GM19397 (cell line): Measurements from ENCODE around the gene PACS1.
A peak's percentile ranks its signal among the peaks of the same experiment; 100 is the strongest.
"Not testable (repeated sequence)": the region's sequence is repeated elsewhere in the genome, so short reads cannot be mapped to it uniquely, and the experiment has no call there.

Experiments used
- ATAC-seq: cut with Tn5 transposase; IDR thresholded peaks from one replicate; pipeline ENCODE4 v1.9.1; 2021; ENCODE audit warnings: mild to moderate bottlenecking, moderate library complexity; ENCODE audit not compliant: unreplicated experiment

Gene PACS1

GRCh38 chr11:66069715-66070603 lies at the start of gene PACS1:
PACS1 (plus strand) TSS chr11:66070272; CDS start chr11:66070487, 215 bp downstream.
- peak; percentile 60 for ATAC-seq

GRCh38 chr11:66020618-66021357 lies 49.3 kb upstream of the PACS1 start:
- ATAC-seq: no peak

DNA sequence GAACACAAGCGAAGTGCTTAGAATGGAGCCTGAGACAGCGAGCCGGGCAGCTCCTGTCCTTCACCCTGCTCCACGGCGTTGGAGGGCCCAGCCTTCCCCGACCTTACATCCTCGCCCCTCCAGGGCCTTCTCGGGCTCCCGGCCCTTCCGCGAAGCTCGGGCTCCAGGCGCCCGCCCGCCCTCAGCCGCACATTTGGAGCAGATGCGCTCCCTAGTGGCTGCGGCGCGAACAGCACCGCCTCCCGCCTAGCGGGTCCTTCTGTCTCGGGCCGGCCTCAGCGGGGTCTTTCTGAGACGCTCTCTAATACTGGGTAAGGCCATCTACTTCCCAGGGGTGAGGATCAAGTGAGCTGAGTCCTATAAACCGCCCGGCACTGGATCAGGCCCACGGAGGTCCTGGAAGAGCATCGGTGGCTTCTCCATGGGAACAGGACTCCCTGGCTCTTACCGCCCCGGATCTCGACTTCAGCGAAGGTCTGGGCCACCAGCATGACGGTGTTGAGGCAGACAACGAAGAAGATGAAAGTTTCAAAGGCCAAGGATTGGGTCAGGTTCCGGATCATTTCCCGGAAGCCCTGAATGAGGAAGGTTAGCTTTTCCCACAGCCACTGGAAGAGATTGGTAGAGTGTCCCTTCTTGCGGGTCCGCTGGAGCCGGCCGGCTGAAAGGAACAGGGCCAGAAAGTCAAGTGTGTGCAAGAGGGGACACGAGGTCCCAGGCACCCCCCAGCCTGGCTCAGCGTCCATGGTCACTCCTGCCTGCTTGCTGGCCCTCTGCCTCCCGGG lies 47.5 kb upstream of the PACS1 start:
- no peak for ATAC-seq

- ATAC-seq: not testable (repeated sequence)
Measured at GRCh38 chr11:66023186-66023440, 47.0 kb upstream of the PACS1 start.

DNA sequence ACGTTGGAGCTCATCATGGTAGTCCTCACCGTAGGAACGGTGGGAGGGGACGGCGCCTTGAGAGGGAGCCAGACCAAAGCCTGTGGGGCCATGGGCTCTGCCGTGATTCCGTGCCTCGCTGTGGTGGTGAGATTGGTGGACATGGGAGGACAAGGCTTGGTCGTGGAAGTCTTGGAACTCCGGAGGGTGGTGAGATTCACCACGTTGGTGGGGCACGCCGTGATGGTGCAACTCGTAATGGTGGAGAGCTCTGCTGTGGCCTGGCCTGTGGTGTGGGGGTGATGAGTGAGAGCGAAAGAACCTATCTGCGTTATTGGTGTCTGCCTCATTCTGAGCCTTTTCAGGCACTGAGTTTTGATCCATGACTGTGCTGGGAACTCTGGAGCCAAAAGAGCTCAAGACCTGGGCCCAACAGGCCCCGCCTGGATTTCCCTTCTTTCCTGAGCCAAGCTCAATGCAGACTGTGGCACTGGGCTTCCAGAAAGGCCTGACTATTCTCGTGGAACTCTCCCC lies 44.0 kb upstream of the PACS1 start, which contains the start of gene CATSPER1:
Gene CATSPER1, minus strand, starts transcription at position 463 of the 513 bp plus-strand sequence. Its CDS starts 100 bp downstream, at position 363.
- no peak for ATAC-seq

DNA sequence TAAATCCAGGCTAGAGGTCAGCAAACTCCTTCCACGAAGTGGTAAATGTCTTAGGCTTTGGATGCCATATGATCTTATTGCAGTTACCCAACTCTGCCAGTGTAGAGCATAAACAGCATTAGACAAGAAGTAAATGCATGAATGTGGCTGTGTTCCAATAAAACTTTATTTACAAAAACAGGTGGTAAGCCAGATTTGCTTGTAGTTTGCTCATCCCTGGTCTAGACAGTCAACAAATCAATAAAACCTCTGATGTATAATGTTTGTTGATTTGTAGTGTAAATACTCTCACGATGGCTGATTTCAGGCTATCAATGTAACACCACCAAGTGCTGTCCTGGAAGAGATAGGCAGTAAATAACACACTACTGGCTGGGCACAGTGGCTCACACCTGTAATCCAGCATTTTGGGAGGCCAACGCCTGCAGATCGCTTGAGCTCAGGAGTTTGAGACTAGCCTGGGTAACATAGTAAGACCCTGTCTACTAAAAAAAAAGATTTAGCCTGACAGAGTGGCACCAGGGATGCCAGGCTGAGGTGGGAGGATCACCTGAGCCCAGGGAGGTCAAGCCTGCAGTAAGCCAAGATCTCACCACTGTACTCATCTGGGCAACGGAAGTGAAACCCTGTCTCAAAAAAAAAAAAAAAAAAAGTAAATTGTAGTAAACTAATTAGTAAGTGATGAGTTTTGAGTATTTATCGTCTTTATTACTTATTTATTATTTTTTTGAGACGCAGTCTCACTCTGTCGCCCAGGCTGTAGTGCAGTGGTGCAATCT lies 36.9 kb upstream of the PACS1 start:
- ATAC-seq: no peak

DNA sequence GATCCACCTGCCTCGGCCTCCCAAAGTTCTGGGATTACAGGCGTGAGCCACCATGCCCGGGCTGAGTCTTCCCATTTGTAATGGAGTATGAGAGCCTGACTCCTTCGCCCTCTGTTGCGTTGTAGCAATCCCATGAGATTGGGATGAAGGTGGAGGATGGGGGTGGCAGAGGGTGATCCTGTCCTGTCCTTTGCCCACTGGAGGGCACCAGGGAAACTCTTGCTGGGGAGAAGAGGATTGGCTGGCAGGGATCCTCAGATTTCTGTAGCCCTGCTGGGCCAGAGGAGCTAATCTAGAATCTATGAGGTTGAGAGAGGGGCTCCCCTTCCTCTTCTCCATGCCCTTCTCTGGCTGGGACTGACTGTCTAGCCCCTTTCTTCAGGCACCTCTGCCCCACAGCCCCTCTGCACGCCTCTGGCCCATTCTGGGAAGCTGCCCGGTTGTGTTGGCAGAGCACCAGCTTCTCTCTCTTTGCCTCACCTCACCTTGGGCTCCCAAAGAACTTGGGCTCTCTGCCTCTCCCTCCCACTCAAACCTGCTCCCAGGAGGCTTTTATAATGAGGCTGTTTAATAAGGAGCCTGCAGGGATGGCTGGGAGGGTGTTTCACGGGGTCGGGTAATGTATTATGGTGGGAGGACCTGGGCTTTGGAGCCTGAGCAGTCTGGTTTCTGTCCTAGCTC lies 34.3 kb upstream of the PACS1 start:
- no peak for ATAC-seq

GRCh38 chr11:66036334-66036710 lies 33.8 kb upstream of the PACS1 start:
- no peak for ATAC-seq

- ATAC-seq: no peak
Measured at GRCh38 chr11:66037327-66037726, 32.7 kb upstream of the PACS1 start.

GRCh38 chr11:66039765-66040164 lies 30.3 kb upstream of the PACS1 start:
- no peak for ATAC-seq

- no peak for ATAC-seq
Measured at GRCh38 chr11:66042227-66042995, 27.7 kb upstream of the PACS1 start.

DNA sequence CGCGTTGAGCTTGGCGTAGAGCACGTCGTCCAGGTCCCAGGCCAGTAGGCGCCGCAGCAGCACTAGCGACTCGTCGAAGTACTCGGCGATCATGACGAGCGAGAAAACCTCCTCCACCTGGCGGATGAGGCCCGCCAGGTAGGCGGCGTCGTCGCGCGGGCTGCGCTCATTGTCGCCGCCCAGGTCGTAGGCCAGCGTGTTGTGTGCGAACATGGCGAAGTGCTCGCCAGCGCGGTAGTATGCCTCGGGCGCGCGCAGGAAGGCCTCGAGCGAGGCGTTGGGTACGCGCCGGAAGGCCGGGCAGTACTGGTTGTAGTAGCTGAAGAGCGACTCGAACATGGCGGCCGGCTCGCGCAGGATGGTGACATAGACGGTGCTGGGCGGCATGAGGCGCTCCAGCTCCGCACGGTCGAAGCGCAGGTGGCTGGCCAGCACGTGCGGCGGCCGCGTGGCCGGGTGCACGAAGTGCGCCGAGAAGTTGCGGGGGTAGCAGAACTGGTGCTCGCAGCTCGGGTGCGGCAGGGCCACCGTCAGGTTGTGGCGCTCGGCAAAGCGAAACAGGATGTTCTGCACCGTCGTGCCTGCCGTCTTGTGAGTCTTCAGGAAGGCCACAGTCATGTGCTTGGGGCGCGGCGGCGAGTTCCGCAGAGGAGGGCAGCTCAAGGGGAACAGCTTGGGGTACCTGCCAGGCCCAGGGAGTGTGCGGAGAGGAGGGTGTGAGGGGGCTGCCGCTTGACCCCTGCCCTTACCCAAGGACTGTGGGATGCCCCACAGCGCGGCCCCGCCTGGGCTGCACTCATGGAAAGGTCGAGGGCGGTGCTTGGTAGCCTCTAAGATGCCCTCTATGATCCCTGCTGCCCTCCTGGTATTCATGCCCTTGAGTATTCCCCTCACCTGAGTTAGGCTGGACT lies 26.8 kb upstream of the PACS1 start:
- ATAC-seq: no peak

GRCh38 chr11:66044757-66045156 lies 25.3 kb upstream of the PACS1 start:
- no peak for ATAC-seq

GRCh38 chr11:66045177-66045639 lies 24.9 kb upstream of the PACS1 start:
- peak; percentile 49 for ATAC-seq

GRCh38 chr11:66046901-66047300 lies 23.2 kb upstream of the PACS1 start:
- ATAC-seq: no peak

DNA sequence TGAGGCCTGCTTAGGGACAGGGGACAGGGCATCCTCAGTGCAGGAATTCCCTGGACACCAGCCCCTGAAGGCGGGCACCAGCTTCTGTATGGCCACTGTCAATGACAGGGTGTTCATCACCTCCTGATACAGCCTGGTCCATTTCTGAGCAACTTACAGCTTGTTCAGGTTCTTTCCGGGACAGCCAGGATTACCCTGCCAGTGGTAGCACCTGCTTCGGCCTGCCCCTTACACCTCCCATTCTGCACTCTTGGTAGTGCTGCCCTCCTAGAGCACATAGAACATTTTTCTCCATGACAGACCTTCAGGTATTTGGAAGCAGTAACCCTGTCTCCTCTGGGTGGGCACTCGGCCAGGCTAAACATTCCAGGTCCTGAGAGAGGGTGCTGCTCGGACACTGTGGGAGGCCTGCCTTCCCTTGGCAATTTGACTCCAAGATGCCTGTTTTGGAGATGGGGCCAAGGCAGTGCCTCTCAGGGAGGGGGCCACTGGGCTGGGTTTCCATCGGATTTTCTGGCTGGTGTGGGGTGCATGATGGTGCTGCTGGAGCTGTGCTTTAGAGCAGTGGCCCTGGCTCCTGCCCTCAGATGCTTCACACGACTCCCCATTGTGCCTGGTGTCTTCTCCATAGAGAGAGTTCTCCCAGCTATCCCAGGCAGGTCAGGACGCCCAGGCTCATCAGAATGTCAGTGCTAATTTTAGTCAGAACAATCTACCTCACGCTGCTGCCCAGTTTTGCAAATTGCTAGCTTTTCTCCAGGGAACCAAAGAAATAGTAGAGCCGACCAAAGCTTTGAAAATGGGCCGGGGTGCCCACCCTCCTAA lies 22.3 kb upstream of the PACS1 start:
- no peak for ATAC-seq
